Activated CD4-positive, alpha-beta T cell treated with anti-CD3 and anti-CD28 coated beads, Interleukin-2, Interleukin-6, amounts not matched to agents 100 ng/mL and 50 ng/mL, durations not matched to agents 16 hours and 8 hours (primary cell): Measurements from ENCODE around the gene HOXA1.
A peak's percentile ranks its signal among the peaks of the same experiment; 100 is the strongest.

Source experiments
- DNase-seq: peaks from one replicate; pipeline ENCODE4 v3.0.0-alpha.2; 2020

Gene HOXA1

DNA sequence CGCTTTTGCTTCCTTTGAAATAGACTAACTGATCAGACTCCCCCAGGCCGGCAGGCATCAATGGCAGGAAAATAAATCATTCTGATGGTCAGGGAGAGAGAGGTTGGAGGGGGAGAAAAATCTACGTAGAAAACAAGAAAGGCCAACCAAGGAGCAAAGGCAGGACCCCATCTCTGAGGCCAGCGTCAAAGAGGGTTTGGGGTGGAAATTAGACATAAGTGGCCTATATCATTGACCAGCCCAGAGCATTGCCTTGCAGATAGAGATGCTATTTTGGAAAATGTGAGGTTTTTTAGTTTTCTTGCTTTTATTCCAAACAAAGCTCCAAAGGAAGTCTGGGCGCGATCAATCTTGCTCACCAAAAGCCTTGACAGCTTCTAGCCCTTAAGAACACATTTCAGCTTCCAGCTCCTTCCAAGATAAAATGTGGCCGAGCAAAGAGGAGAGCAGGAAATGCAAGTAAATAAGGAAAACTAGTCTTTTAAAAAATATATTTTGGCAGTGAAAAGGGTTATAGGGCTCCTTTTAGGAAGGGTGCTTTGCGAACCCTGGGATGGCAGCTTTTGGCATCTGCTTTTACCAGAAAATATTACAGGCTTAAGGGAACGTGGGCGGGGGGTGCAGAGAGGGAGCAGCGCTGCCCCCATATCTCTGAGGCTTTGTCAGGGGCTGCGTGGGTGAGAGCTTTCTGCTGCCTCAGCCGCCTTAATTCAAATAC lies 8.7 kb upstream of the HOXA1 start:
- DNase-seq = no peak

DNA sequence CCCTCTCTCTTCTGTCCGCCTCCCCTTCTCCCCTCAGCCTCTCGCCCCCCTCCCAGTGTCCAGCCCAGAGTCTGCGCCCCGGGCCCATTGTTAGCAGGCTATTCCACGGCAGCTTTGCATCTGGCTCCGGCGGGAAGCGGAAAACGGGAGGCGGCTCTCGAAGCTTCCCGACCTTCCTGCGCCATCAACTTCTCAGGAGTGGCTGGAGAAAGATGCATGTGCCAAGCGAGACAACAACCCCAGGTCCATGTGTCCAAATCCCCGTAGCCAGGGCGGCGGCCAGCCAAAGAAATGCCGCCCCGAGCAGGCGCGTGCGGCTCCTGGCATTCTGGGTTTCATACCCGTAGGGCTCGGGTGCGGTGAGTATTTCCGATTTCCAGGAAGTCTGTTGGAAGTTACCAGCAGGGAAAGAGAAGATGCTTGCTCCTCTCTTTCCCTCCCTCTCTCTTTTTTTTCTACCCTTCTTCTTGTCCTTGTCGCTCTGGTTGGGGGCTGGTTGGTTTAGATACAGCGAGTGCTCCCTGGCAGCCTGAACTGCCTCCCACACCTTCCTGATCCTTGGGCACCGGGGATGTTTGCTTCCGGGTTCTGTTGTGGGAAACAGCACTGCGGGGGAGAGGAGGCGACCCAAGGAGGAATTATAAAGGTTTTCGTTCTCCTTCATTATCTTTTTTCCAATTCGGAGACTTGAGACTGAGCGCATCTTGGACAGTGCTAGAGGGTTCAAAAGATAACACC lies 7.9 kb upstream of the HOXA1 start:
- no peak for DNase-seq

DNA sequence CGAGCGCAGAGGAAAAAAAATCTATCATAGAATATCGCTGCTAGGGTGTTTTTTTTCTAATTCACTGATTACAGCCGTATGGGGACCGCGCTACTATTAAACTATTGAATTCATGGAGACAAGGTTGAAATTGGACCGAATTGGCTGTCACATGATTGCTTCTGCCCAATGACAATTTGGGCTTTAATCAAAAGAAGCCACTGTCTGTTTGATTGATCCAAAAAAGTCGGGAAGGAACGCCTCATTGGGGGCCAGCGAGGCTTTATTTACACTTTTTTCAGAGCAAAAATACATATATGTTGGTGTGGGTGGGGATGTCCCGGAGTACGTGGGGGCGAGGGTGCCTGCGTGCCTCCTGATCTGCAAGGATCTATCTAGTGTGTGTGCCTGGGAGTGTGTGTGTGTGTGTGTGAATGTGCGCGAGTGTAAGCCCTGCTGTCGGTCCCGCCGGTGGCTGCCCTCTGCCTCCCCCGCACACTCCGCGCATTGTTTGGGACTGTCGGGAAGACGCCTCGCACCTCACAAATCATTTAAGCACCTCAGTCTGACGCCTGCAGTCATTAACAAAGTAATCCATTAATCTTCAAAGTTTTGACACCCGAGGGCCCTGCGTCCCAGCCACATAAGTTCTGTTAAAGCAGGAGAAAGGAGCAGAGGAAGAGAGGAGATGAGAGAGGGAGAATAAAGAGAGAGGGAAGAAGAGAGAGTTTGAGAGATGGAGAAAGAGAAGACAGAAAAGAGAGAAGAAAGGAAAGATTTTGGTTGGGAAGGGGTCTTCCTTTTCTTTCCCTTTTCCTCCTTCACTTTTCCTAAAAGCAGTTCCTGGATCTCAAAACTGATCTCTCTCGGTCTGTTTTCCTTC lies 7.0 kb upstream of the HOXA1 start, which contains the start of gene HOXA2:
HOXA2 (minus strand) TSS at position 103 of the 862 bp plus-strand sequence. CDS start 183 bp downstream, outside the sequence.
- DNase-seq = no peak

DNA sequence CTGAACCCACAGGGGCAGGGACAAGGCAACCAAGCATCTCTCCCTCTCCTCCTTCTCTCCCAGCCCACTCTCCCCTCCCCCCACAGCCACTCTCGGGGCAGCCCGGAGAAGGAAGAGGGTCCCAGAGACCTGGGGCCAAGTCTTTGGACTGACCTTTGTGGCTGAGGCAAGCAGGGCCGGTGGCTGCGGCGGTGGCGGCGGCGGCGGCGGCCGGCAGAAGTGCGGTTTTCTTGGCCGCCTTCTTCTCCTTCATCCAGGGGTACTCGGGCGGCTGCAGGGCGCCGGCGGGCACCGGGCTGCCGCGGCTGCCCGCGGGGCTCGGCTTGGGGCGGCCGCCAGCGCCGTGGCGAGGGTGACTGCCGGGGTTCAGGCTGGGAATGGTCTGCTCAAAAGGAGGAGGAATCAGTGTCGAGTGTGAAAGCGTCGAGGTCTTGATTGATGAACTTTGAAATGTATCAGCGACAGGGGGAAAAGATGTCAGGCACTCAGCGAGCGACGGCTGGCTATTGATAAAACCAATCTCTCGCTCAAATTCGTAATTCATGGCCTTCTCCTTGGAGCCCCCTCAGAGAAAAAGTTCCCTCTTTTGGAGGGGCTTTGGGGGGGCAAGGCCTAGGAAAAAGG lies 6.3 kb upstream of the HOXA1 start:
- DNase-seq = no peak

DNA sequence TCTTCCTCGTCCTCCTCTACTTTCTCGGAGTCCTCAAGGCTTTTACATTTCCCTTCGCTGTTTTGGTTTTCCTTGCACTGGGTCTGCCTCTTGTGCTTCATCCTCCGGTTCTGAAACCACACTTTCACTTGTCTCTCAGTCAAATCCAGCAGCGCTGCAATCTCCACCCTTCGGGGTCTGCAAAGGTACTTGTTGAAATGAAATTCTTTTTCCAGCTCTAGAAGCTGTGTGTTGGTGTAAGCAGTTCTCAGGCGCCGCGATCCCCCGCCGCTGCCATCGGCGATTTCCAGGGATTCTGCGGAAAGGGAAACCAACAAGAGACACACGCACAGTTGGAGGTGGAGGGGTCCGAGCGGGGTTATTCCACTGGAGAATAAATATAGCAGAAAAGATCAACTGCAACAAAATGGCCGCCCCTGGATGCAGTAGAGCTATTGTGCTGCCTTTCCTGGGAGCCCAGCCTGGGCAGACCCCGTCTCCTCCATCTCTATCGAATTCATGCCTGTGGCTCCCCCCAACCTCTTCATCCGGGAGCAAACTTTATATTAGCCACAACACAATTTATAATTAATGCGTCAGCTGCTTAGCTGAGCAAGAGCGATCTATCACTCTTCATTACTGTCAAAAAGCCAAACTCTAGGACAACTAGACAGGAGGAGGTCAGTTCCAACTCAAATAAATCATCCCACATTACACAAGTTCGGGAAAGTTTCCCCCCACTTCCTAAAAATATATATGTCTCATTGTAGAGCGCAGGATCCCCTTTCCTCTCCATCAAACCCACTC lies 5.6 kb upstream of the HOXA1 start:
- DNase-seq = no peak

DNA sequence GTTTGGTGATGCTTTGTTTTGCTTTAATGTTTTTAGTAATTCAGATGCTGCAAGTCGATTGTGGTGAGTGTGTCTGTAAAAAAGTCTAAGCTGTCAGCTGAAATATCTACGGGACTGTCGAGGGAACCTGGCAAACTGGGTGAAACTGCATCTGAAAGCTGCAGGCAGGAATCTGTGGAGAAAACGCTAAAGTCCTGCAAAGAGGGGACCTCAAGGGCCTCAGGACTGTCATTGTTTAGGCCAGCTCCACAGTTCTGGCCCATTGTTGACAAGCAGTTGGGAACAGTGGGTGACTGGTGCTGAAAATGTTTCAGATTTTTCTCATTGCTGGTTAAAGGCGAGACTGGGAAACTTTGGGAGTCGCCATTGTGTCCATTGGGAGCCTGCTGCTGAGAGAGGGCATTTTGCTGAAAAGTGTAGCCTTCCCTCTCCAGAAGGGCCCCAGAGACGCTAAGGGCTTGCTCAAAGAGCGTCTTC lies 4.9 kb upstream of the HOXA1 start:
- DNase-seq = no peak

DNA sequence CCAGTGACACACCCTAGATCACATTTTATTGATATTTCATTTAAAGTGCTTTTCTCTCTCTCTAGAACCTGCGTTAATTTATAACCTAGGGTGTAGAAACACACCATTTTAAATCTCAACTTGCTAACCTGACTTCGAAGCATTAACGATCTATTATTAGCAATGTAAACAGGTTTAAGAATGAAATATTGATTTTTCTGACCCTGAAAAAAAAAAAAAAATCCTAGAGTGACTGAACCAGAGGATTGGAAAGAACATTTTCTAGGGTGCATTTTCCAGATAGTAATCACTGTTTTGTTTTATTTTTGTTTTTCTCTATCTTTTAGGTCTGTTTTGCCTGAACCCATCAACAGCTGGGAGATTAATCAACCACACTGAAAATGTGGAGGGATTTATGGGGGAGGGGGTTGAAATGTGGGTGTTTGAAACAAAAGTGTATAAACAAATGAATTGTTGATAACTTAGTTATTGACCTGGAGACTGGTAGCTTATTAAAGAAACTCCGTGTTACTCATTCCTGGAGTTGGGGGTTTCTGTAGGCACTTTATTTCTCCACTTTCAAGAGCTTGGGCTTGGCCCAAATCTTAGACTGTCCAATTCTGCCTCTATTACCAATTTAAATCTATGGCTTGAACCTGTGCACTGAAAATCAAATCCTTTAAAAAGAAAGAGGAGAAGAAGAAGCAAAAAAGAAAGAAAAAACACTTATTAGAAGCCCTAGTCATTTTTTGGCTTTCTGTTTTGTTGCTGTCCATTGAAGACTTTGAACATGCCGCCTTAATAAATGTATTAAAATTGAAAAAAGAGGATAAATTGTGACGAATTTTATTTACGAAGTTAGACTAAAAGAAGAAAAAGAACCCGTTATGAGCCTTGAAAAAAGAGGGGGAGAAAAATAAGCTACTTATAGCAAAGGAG lies 3.9 kb upstream of the HOXA1 start:
- no peak for DNase-seq

DNA sequence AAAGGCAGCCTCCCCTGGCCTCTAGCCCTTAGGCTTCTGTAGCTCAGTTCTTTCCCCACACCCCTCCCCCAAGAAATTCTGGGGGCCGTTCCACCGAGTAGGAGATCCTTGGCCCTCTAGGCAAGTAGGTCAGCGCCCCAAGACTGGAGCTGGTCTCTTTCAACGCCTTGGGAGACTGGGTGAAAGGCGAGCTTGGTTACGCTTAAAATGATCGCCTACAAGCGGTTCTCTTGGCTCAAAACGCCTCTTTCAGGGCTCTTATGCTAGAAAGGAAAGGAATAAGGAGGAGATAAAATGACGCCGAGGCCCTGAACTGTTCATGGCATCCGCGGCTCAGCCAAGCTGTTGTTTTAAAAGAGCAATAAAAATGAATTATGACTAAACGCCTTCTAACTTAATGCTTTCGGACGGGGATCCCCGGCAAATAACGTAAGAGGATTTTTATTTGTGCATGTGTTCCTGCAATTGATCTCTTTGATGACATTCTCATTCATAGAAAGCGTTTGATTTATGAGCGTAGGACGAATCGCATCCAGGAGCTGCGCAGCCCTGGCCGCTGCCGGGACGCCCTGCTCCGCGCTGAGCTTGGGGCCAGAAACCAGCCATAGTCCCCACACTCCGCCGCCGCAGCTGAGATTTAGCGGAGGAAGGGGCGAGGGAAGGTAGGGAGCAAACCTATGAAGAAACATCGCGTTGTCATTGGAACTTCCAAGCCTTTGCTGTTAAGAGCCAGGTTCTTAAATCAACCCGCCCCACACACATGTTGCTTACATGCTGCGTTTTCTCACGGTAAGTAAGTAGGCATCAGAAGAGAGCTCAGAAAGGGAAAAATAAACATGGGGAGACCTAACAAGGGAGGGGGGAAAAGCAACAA lies 3.0 kb upstream of the HOXA1 start:
- DNase-seq = no peak

DNA sequence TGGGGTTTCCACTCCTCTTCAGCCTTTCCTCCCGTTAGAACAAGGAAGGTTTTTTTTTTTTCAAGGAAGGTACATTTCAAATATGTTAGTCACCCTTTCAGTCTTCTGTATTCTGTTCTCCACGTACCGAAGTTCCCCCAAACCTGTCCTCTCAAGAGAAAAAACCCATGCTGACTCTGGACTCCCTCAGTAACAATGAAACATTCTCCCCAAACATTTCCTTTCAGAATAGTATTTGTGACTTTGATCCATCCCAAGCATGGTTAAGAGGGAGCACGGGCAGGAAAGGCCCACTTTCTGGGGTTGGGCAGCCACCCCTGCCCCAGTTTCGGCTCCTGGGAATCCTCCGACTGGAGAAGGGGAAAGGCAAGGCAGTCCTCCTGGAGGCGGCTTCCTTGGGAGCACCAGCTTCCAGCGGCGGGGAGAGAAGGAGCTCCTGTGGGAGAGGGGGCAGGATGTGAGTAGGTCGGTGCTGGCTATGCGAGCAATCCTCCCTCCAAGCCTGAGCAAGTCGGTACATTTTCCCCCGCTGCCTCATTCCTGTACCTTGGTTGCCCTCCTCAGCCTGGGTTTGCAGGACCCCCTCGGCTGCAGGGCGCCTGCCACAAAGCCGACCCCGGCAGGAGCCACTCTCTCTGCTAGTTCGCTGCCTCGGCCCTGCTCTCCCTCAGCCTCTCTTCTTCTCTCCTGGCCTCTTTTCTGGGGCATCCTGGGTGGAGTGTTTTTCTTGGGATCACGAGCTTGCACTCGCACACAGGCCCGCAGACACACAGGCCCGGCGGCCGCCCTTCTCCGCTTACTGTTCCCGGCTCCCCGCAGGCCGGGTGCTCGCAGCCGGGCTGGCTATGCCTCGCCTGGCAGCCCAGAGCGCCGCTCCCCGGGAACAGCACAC lies 2.1 kb upstream of the HOXA1 start:
- no peak for DNase-seq

DNA sequence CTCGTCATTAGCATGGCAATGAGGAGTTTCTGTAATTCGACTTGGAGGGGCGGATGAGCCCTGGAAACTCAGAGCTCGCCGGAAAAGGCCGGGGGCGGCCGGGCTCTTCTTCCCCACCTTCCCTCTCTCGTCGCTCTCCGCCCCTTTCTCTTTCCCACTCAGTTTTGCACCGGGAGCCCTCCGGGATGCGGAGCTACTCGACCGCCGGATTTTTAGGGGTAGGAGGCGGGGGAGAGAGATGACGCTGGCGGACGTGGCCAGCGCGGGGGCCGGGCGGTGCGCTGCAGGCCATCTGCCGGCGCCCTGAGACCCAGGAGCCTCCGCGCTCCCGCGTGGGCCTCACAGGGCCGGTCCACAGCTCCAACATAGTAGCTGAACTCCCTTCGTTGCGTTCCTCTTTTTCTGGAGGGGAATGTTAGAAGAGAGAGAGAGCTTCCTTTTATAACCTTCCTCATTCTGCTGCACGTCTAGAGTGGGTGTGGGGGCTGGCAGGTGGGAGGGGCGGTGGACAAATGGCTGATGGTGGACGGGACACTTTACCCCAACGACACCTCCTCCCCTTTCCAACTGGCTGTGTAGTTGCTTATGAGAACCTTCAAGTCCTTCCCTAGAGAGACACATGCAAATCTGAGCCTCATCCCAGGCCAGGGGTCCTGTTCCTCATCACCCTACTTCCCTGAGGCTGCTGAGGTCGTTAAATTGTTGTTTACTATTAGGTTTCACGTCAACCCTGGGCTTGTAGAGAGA lies 1.1 kb upstream of the HOXA1 start:
- peak; percentile 4 for DNase-seq

DNA sequence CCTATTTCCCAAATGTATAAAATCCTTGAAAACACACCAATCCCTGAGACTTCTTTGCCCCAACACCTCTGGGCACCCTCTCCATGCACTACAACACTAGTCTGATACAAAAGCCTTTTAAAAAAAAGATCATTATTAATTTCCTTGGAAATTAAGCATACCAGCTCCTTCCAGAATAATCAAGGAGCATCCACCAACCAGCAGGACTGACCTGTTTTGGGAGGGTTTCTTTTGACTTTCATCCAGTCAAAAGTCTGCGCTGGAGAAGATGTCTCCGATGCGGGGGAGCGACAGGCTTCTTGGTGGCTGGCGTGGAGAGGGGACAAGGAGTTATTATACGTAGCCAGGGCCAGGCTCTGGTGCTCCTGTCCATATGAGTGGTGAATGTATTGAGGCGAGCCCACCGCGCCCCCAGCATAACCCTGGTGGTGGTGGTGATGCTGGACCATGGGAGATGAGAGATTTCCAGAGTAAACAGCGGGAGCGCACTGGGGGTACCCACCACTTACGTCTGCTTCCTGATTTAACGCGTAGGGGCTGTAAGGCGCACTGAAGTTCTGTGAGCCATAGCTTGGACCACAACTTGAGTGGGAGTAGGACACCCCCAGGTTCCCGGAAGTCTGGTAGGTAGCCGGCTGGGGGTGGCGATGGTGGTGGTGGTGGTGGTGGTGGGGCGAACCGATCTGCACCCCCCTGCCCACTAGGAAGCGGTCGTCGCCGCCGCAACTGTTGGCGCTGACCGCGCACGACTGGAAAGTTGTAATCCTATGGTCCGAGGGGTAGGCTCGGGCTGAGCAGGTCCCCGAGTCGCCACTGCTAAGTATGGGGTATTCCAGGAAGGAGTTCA lies 527 bp downstream of the HOXA1 start:
- DNase-seq = peak; percentile 9

DNA sequence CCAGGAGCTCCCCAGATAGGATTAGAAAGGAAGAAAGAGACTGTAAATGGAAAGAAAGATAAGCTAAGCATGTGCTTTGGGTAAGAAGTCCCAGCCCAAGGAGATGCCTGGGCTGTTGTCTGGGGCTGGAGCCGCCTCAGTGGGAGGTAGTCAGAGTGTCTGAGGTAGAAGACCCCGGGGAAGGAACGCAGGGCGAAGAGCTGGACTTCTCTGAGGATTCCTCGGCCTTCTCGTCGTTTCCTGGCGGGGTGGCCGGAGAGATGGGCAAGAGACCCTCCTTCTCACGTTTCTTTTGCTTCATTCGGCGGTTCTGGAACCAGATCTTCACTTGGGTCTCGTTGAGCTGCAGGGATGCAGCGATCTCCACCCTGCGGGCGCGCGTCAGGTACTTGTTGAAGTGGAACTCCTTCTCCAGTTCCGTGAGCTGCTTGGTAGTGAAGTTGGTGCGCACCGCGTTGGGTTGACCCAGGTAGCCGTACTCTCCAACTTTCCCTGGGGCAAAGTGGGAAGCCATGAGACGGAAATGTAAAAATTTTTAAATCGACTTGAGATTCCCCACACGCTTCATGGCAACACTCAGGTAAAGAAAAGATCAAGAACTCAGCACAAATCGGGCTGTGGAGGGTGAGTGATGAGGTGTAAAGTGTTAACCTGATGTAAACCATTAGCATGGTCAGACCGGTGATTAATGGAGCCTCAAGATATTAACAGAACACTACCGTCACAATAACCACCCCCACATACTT lies 1.3 kb downstream of the HOXA1 start:
- DNase-seq = no peak

DNA sequence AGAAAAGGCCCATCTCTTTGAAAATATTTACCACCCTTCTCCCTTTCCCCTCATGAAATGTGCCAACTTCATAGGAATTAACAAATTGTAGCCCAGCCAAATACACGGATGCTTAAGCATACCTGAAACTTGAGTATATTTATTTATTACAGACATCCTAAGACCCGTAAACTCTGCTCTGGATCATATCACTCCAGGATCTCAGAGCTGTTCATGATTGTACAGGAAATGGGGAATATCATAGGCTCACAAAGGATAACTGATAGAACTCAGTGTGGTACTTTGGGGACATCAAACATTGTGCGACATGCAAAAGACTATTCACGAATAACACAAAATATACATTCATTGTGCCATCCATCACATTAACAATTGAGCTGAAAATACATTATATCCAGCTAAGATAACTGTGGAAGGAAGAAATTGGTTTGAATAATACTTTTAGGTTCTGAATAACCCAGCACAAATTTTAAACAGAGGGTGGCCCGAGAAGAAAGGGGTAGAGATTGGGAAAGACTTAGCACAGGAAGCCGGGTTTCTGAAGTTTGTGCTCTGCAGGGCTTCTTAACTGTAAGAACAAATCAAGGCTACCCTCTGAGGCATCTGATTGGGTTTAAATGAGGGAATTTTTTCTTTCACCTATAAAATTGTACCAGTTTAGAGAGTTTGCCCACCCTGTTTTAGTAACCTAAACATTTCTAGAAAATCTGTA lies 2.5 kb downstream of the HOXA1 start:
- DNase-seq = no peak

DNA sequence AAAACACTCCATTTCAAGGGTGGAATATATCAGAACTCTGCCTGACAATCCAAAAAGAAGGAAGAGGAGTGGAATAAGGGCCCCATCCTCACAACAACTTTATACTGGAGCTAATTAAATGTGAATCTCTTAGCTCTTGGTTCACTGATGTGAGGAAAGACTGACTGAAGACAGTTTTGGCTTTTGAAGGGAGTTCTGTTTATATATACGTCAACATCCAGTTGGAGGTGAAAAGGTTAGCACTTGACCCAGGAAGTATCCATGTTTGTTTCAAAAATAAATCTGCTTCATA lies 3.0 kb downstream of the HOXA1 start:
- no peak for DNase-seq

DNA sequence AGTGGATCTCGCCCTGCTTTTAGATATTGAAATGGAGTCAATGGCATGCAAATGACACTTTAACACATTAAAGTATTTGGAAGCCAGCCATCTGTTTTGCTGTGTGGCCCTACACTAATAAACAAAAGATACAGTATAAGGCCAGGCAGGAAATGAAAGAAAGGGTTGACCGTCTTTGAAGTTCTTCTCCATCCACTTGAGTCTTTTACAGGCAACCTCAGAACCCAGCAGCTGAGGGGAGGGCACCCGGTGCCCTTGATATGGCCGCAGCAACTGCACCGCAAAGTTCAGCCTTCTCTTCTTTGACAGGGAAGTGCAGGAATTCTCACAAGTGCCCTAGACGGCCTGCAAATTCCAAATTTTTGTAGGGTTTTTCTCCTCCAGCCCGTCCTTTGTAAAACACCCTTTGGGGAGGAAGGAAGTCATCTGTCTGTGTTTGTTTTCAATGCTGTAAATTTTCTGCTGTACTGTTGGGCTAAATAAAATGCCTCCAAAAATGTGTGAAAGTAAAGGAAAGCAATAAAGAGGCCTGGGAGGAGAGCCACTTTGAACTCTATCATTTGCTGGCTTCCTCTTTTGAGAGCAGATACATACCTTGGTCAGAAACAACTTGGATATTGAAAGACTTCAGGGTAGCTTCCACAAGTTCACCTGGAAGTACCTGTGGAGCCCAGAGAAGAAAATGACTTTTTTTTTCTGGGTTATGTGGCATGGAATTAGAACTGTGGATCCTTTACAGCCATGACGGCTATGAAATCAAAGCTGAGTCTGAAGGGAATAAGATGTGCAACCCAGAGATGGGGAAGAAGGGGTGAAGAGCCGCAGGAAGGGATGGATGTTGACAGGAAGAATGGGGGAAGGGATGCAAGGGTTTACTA lies 3.6 kb downstream of the HOXA1 start:
- no peak for DNase-seq
